Measurements from ENCODE around the gene TCF7L2. TPM values are rescaled to one million over a fixed set of nuclear protein-coding genes. Genes with fewer than 3 reads are reported as not detected.

Gene TCF7L2
- polyA plus RNA-seq, 3 donors: 2.1 to 23.5 (median 6.1) TPM

- no peak overlapping the region for H3K4me3 ChIP-seq (replicated peaks in 1 of 3; ENCODE audit: low read depth in 2 of 3, low read length in 3 of 3)
- H3K4me1 ChIP-seq (ENCODE audit: control insufficient read depth in 1 of 2, insufficient read depth in 2 of 2, low read length in 2 of 2): peaks cover 12 to 17% of the 10 kb centered on the region in 2 donors
- H3K36me3 Mint-ChIP-seq: peaks cover 29 to 41% of the 10 kb centered on the region in 2 donors
- WGBS (ENCODE audit: insufficient coverage): 17% methylated on average over 2 of the region's 6 CpGs
- peaks cover 0 to 1% (median 0%) of the 10 kb centered on the region in 7 donors for H3K9me3 Mint-ChIP-seq
- H3K79me2 ChIP-seq (ENCODE audit: insufficient read depth, low read length): peaks cover 9% of the 10 kb centered on the region
- H3K27me3 Mint-ChIP-seq (ENCODE audit: low read depth in 3 of 3): peaks cover 0 to 16% (median 10%) of the 10 kb centered on the region in 3 donors
- DNase-seq: no peak
- no peak overlapping the region for H2AFZ ChIP-seq (ENCODE audit: insufficient read depth, low read depth, low read length, poor library complexity, severe bottlenecking)
- no peak overlapping the region for H3K4me2 ChIP-seq (replicated peaks; ENCODE audit: extremely low read depth, low read length, poor library complexity, severe bottlenecking)
- TF ChIP-seq CTCF (IDR thresholded peaks at IDR 0.05): no peak
- intact Hi-C loops (cut with micrococcal nuclease): no loop called here
- peaks cover 44% of the 10 kb centered on the region for H3K4me1 Mint-ChIP-seq
- peaks cover 0 to 13% of the 10 kb centered on the region in 2 donors for H3K36me3 ChIP-seq (replicated peaks in 1 of 2; ENCODE audit: control insufficient read depth in 1 of 2, insufficient read depth in 2 of 2, low read length in 2 of 2)
- H4K20me1 ChIP-seq (ENCODE audit: insufficient read depth, low read length): peaks cover 100% of the 10 kb centered on the region
- H3K27ac ChIP-seq (ENCODE audit: low read depth in 1 of 2, low read length in 2 of 2): no peak overlapping the region
- no peak overlapping the region for H3K9ac ChIP-seq (ENCODE audit: insufficient read depth, low read length, poor library complexity, severe bottlenecking)
- H3K27ac Mint-ChIP-seq: no peak overlapping the region
- no peak overlapping the region for H3K4me3 Mint-ChIP-seq
- no peaks in the 10 kb centered on the region for H3K9me3 ChIP-seq (replicated peaks in 1 of 2; ENCODE audit: control insufficient read depth in 1 of 2, insufficient read depth in 1 of 2, low read length in 2 of 2)
- H3K27me3 ChIP-seq (ENCODE audit: control insufficient read depth in 2 of 2, insufficient read depth in 2 of 2, low read length in 2 of 2): no peaks in the 10 kb centered on the region
Measured at GRCh38 chr10:113005380-113005779, 55.3 kb downstream of the TCF7L2 start.

- no peak overlapping the region for H3K9ac ChIP-seq (ENCODE audit: insufficient read depth, low read length, poor library complexity, severe bottlenecking)
- Mint-ChIP-seq H3K36me3 (peaks cover 29 to 36% of the 10 kb centered on the region in 2 donors), H3K9me3 (peaks cover 0 to 3% (median 0%) of the 10 kb centered on the region in 7 donors), H3K27me3 (ENCODE audit: low read depth in 3 of 3) (peaks cover 0 to 18% (median 8%) of the 10 kb centered on the region in 3 donors), H3K4me3 (peak overlapping the region in 1 of 2 donors; percentile 18), H3K27ac (peak overlapping the region in 1 of 7 donors; percentile 12), H3K4me1 (peaks cover 44% of the 10 kb centered on the region)
- no peaks in the 10 kb centered on the region for H3K27me3 ChIP-seq (ENCODE audit: control insufficient read depth in 2 of 2, insufficient read depth in 2 of 2, low read length in 2 of 2)
- no peak overlapping the region for H3K4me3 ChIP-seq (replicated peaks in 1 of 3; ENCODE audit: low read depth in 2 of 3, low read length in 3 of 3)
- peaks cover 12 to 15% of the 10 kb centered on the region in 2 donors for H3K4me1 ChIP-seq (ENCODE audit: control insufficient read depth in 1 of 2, insufficient read depth in 2 of 2, low read length in 2 of 2)
- DNase-seq: no peak
- no peaks in the 10 kb centered on the region for H3K9me3 ChIP-seq (replicated peaks in 1 of 2; ENCODE audit: control insufficient read depth in 1 of 2, insufficient read depth in 1 of 2, low read length in 2 of 2)
- H3K4me2 ChIP-seq (replicated peaks; ENCODE audit: extremely low read depth, low read length, poor library complexity, severe bottlenecking): no peak overlapping the region
- intact Hi-C loops (cut with micrococcal nuclease): no loop called here
- H3K27ac ChIP-seq (ENCODE audit: low read depth in 1 of 2, low read length in 2 of 2): no peak overlapping the region
- no peak overlapping the region for H2AFZ ChIP-seq (ENCODE audit: insufficient read depth, low read depth, low read length, poor library complexity, severe bottlenecking)
- peaks cover 20% of the 10 kb centered on the region for H3K79me2 ChIP-seq (ENCODE audit: insufficient read depth, low read length)
- TF ChIP-seq CTCF (IDR thresholded peaks at IDR 0.05): no peak
- H3K36me3 ChIP-seq (replicated peaks in 1 of 2; ENCODE audit: control insufficient read depth in 1 of 2, insufficient read depth in 2 of 2, low read length in 2 of 2): peaks cover 0 to 6% of the 10 kb centered on the region in 2 donors
- peaks cover 100% of the 10 kb centered on the region for H4K20me1 ChIP-seq (ENCODE audit: insufficient read depth, low read length)
- WGBS (ENCODE audit: insufficient coverage): 92% methylated on average over 3 of the region's 9 CpGs
Measured at GRCh38 chr10:113006656-113007342, 56.8 kb downstream of the TCF7L2 start.
